NCI-H2196 treated with DMSO at 0.1 percent for 48 hours (cell line): ENCODE data around the gene AOAH.

Experiments used
- DNase-seq: peaks from one replicate; lab custom pipeline; 2025; ENCODE audit not compliant: unreplicated experiment; lab: John Stamatoyannopoulos, UW

The AOAH gene

DNA sequence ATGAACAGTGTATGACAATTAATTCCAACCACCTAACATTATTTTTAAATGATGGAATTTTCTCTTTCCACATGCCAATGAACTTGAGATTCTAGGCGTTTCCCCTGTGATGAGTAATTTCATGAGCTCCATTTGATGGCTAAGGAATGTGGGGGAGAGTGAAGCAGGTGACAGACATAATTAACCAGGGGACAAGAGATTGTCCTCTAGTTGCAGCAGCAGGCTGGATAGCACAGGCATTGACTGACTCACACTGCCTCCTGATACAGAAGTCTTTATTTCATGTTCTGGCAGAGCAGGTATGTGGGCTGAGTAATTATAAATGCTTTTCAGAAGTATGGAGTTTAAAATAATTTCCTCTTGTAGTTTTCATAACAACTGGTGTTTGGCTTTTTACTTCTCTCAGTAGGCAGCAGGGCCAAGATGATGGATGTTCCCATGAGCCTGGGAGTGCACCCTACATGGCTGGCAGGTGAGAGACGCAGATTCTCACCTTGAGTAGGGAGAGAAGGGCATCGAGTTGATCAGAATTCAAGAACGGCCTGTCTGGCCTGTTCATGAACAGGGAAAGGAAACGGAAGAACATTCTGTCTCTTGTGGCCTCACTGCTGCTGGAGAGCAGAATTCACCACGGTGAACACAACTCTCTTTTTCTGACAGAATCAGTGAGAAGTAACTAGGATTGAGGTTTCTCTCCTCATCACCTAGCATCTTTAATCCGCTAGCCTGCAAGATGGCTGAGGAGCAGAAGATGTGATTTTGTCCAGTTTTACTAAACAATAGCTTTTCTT is 118.8 kb downstream of the AOAH start:
- no peak for DNase-seq

DNA sequence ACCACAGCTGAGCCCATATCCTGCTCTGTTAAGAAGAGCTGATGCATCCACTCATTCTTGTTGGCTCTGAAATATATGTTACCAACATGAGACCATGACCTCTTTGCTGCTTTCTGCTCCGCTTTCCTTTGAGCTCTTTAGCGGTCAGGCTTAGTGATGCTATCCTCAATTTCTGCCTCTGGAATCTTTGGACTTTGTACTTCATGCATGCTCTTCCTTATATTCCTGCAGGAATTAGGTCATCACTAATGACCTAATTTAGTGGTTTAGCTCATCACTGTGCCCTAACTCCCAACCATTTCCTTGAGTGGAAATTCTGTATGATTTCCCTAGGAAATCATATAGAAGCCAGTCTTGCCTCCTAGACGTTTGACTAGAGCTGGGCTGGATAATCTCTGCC is 119.5 kb downstream of the AOAH start:
- DNase-seq: no peak

DNA sequence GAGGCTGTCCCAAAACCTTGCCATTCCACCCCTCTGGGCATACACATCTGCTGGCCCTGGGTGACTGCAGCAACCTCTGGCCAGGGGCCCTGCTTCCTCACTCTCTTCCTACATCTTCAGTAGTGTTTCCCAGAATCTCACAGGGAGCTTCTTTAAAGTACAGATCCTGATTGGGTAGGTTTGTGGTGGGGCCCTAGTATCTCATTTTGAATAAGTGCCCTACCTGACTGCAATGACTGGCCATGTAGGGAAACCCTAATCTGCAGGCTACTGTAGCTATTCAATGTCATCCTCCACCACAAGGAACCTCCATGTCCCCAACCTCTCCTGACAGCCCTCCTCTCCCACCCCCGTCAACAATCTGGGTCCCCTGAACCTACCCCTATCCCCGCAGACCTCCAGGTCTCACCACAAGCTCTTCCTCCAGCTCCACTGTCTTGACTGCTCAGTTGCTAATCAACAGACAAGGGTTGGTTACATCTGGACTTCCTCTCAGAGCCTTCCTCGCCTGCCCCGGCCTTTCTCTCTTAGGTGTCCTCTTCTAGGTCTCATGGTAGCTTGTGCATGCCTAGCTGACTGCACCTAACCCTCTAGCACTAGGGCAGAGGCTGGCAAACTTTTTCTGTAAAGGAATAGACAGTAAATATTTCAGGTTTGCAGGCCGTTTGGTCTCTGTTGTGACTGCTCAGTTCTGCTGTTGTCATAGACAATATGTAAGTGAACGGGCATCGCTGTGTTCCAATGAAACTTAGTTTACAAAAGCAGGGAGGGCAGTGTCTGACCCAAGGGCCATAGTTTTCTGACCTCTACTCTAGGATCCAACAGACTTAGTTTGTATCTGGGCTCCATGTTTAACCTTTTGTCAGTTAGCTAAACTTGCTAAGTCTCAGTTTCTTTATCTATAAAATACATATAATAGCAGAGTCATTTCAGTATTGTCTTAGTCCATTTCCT is 121.1 kb downstream of the AOAH start:
- no peak for DNase-seq

DNA sequence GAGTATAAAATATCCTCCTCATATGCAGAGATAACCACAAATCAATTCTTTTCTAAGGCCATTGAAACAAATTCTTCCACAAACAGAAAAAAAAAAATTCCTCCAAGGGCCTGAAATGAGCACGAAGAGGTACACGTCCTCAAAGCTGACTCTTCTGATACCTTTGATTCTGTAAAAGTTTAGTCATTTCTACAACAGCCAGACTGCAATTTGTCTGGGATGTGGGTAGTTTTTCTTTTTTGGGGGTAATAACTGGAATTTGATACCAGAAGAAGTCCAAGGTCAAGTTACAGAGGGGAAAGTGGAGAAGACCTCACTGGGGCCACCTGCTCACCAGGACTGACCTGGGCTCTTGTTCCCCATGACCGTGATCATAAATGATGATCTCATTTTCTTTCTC is 121.8 kb downstream of the AOAH start:
- no peak for DNase-seq

DNA sequence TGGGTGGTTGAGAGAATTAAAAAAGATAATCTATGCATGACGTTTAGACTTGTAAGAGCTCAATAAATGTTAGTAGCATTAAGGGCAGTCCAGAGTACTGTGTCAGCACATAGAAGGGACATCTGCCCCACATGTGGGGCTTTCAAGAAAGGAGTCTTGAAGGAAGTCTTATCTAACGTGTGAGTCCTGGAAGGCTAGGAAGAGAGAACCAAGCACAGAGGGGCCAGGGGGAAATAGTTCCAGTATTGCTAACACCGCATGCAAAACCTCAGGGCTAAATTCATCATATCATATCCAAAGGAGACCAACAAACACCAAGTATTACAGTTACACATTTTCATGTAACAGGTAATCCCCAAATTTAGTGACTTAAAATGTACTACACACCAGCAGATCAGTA is 122.7 kb downstream of the AOAH start:
- DNase-seq: no peak

DNA sequence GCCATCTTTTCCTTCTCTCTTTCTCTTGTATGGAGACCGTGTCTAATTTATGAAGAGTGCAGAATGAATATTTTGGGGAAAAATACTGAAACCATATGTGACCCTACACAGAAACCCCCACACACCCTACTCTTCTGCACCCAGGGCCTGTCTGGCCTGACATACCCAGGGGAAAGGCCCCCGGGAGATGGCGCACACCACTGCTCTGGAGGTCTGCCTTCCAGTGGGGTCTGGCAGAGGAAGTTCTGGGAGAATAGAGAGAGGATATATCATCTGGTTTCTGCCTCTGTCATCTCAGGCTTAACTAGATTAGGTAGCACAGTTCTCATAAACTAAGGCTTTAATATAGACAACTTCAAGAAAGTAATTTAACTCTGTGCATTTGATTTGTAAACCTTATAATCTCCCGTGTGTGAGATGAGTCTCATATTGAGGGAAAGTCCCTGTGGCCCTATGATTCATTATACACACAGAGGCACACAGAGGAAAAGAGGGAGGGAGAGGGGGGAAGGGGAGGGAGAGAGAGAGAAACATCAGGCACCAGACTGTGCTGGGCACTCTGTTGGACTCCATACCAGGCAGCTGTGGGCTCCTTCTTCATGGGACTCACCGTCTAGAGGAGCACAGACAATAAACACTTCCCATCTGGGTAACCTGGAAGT is 123.3 kb downstream of the AOAH start:
- no peak for DNase-seq

DNA sequence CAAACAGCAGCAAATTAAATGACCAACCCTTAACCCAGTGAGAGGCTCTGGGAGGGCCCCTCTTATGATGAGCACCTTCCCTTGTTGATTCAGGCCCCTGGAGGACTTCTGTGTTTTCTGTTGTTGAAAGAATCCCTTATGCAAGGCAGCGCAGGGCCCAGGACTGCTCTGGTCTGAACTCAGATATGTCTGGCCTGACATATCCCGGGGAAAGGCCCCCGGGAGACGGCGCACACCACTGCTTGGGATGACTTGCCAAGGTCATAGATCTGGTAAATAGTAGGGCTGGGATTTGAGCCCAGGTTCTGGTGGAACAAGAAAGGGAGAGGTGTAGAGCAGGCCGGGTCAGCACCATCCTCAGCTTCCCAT is 124.0 kb downstream of the AOAH start:
- DNase-seq: no peak

DNA sequence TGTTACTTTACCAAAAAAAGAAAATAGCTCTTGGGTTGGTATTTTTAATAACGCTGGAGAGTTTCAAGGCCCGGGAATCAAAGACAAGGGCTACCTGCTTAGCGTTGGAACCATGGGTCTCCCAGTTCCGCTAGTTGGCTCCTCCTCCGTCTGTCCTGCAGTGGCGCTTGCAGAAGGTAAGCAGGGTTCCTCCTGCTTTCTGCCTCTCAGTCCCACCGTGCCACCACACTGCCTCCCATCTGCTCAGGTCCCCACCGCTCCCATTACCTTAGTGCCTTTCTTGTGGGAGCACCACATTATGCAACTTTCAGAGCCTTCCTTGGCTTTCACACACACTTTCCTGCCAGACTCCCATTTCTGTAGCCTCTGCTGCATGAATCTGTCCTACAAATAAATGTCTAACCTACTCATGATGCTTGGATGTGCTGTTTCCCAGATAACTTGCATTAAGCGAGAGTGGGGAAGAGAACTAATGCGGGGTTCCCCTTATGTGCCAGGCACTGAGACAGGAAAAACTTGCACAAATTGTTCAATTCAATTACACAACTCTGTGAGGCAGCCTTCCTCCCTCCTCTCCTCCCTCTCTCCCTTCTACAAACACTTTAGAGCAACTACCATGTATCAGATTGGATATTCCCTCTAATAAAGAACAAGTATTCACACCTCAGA is 124.5 kb downstream of the AOAH start:
- DNase-seq: no peak

DNA sequence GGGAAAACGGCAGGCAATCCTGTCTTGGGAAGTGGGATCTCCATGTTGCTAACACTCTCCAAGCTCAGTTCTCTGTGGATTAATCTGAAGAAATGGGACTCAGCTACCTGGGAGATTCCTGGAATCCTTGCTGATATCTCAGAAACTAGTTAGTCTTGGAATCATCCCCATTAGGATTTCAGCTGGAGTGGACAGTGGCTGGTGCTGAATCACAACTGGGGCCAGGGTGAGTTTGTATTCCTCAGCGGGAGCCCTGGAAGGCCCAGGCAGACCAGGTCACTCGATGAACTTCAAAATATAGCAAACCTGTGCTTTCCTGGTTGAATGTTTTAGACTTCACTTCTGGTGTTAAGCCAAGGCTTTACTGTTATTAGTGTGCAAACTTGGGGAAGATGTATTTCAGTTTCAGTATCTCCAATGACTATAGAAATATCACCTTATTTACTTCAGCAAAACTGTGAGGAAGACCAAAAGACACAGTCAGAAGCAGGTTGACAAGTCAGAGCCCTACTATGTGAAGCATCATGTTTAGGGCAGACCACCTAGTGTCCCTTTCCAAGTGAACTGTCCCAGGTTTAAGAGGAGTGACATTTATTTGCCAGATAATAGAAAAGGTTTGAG is 126.1 kb downstream of the AOAH start:
- DNase-seq: no peak

DNA sequence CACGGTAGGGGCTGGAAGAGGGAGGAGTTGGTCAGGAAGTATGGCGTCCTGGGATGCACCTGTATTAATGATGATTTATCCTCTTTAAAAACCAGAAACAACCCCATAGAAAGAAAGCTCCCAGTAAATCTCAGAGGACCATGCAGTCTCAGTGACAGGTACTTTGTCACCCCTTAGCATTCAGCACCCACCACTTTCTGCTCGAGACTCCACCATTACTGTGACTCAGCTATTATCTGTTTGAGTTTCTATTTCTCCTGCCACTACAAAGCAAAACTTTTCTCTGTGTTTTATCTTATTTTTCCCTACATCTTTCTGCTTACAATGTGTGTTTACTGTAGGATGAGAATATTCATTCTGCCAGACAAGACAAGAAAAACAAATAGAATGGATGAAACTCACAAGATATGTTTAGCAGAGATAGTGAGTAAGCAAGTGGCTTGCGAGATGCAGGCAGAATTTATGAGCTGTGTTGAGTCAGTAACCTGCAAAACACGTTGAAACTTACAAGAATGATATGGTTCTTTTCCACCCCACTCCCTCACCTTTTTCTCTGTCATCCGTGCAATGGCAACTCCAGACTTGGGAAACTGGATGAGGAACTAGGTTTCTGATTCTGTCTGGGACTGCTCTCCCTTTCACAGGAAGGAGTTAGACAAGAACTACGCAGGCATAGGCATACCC is 127.1 kb downstream of the AOAH start:
- no peak for DNase-seq

DNA sequence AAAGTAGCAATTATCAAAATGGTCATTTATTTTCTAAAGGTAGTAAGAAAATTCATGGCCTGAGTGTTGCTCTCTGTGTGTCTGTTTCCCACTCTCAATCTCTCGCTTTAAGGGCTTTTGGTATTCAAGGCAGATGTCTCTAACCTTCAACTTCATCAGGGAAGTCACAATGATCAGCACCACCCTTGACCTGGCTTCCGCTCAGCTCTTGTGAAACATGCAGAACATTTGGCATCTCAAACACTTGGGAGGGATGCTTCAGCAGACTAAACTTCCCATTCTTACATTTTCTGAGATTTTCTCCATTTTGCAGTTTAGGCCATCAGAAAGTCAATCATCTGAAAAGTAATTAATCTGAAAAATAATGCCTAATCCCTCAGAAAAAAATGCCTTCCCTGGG is 129.8 kb downstream of the AOAH start:
- no peak for DNase-seq

DNA sequence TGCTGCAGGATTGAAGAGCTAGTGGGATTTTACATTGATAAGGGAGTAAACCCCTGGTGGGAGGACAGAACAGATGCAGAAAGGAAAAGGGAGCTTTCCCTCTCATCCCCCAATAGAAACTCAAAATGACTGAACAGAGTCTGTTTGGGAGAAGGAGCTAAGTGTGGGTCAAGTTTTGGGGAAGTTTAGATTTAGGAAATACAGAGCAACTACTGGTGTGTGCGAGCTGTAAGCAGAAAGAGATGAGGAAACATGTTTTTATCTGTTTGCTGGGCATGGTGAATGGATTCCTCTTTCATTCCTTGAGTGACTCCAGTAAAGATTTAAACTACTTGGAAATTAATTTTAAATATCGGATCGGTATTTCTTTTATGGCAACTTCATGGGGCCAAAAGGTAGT is 132.7 kb downstream of the AOAH start:
- no peak for DNase-seq

DNA sequence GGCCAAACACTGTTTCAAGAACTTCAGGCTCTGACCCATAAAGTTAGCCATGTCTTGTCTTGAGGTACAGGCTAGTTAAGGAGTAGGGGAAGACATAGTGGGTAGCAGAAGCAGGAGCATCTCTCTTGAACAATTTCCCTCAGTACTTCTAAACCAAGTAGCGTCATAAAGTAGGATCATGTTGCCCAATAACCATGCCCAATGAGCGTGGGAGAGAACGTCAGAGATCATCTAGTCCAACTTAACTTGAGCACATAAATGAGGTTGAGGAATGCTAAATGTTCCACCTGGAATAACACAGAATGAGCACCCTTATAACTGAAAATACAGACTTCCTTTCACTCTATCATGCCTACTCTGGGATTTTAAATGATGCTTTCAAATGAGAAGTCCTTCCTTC is 134.9 kb downstream of the AOAH start:
- DNase-seq: no peak

DNA sequence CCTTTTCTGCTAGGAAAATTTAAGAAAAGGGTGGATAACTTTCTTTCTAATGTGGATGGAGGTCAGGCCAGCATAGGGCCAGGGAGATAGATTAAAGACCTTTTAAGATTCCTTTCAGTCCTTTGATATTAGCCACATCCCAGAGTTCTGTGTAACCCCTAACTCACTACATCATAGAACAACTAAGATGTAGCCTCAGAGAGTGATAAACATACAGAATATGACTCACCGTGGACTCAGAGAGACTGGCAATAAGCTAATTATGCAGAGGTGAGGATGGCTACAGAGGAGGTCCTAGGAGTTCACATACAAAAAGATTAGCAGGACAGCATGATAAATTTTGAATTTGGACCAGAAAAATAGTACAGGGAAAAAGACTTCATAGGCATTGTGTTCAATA is 141.0 kb downstream of the AOAH start:
- DNase-seq: no peak

DNA sequence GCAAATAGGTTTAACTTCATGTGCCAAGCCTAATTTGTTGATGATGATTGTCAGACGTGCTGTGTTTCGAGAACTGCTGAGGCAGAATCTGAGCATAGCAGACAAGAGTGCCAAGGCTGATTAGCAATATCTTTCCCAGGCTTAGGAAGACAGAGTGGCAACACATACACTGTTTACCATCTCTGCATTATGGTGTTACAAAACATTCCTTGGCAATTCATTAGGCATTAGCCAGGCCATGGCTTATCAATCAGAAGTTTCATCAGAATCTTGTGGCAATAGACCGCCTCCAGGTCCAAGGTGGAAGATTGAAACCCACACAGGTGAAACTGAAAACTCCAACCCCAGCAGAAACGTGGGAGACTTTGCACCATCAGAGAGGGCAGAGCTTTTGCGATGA is 148.5 kb downstream of the AOAH start:
- no peak for DNase-seq

DNA sequence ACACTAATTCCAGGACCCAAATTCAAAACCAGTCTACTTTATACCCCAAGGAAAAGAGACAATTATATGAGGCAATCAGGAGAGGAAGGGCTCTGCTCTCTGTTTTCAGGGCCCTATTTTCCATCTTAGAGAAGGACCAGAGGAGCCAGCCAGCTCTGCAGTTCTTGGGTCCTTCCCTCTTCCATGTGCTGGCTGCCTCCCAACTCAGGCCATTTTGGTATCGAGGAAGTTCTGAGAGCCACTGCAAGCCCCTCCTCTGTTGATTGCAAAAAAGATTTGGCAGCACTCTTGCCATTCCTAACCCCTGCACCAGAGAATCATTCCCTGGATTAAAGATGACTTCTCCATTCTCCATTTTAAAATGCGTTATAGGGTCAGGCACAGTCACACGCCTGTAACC is 151.2 kb downstream of the AOAH start:
- no peak for DNase-seq

DNA sequence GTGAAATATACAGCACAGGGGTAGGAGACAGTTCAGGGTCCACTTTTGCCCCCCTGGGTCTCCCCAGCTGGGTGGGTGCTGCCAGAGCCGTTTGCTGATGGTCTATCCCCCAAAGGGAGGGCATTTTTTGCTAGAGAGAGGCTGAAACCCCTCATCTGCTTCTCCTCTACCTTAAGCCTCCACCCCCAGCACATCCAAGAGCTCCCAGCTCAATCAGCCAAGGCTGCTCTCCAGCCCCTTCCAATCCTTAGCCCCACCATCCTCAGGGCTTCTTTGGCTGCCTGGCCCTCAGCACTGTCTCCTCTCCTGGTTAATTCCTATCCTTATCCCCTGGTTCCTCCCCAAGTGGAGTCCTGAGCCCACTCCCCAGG is 153.1 kb downstream of the AOAH start:
- no peak for DNase-seq

DNA sequence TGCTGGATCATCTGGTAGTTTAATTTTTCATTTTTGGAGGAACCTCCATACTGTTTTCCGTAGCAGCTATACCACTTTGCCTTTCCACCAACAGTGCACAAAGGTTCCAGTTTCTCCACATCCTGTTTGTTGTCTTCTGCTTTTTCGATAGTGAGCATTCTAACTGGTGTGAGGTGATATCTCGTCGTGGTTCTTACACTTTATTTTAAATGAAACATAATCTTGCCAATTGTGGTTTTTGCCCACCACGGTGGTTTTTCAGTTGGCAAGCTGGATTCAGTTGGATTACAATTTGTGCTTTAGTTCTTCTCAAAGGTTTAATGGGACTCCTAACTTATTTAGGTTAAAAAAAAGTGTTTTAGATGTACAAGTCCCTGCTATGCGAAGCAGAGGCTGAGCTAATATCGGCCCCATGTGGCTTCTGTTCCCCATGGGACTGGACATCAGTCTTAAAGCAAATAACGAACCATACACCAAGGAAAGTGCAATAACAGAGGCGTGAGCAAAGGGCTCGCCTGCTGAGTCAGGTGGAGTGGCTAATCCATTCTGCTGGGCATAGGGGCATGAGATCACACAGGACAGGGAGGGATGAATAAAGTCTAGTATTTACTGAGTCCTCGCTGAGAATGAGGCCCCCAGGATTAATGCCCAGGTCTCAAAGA is 153.6 kb downstream of the AOAH start:
- no peak for DNase-seq

DNA sequence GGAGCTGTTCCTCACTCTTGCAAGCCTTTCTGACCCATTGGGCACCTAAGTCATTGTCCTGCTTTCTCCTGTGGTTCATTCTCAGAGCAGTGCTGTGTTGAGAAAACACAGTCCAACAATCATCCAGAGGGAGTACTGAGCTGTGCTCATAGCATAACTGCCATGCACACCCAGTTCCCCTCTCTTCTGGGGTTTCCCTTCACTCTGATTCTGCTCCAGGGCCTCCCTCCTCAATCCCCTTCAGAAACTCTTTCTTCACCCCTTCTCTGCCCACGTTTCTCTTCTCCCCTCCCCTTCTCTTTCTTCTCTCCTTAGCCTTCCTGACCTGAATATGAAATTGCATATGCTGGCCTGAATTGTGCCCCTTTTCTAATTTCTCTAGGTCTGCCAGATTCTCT is 155.8 kb downstream of the AOAH start:
- no peak for DNase-seq
